Ramos (cell line): Measurements from ENCODE around the gene LRBA.
"Not testable (repeated sequence)": the region's sequence is repeated elsewhere in the genome, so short reads cannot be mapped to it uniquely, and the experiment has no call there.

Experiments
- in situ Hi-C: fragments of 300-500 bp; cut with MboI; formaldehyde crosslinking; loops from one replicate; pipeline ENCODE4 v1.14.3; 2022; ENCODE audit warnings: low sequenced_read_pairs; ENCODE audit not compliant: unreplicated experiment

The LRBA gene

DNA sequence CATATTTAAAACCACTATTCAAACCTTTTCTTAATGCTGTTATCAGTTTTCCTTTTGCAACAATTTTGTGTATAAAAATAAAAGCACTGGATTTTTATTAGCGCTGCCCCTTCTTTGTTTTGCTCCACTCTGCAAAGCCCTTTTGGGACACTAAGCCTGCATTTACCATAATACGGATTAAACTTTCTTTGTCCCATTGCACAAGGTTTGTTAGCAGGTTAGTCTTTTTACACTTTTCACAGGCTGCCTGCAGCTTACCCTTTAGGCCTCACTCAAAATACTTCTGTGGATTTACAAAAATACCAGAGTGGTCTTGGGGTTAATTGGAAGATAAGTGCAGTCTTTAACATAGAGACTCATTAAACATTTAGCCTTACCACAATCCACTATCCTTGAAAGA, 468.8 kb downstream of the LRBA start:
- in situ Hi-C loops, result no loop called here

DNA sequence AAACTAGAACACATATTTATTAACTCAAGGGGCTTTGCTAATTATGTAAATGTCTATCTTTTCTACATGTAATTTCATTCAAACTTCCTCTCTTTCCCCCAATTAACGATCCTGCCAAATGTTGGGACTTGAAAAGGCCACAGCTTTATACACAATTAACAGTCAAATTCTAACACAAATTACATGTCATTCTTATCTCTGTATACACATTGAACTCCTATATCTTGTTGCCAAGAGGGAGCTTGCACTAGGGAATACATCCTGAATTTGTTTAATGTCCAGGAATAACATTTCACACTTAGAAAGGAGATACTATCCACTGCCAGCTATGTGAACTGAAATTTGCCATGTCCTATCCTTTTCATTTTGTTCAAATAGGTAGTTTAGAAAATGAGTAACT, 472.0 kb downstream of the LRBA start:
- in situ Hi-C loops, result no loop called here

DNA sequence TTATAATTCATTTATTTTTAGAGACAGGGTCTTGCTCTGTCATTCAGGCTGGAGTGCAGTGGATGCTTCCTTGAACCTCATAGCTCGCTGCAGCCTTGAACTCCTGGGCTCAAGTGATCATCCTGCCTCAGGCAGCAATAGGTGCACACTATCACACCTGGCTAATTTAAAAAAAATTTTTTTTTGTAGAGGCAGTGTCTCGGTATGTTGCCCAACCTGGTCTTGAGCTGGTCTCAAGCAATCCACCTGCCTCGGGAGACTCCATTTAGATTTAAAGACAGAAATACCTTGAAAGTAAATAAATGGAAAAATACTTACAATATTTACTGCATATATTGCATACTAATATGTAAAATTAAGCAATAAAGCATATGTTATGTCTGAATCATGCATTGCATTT, 473.4 kb downstream of the LRBA start:
- in situ Hi-C loops, result no loop called here

DNA sequence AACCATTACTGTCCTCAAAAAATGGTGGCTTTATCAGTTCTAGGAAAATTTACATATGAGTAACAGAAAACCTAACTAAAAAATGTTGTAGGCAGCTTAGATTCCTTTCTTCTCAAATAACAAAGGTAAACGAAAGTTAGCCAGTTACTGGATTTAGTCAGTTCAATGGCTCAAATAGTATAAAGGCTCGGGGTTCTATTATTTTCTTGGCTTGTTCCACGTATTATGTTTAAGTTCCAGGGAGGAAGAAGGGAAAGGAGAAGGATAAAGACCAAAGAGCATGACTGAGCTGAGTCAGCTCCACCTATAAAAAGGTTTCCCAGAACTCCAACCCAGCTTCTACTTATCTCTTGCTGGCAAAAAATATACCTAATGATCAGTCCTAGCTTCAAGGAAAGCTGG, 474.1 kb downstream of the LRBA start:
- in situ Hi-C loops, result no loop called here

DNA sequence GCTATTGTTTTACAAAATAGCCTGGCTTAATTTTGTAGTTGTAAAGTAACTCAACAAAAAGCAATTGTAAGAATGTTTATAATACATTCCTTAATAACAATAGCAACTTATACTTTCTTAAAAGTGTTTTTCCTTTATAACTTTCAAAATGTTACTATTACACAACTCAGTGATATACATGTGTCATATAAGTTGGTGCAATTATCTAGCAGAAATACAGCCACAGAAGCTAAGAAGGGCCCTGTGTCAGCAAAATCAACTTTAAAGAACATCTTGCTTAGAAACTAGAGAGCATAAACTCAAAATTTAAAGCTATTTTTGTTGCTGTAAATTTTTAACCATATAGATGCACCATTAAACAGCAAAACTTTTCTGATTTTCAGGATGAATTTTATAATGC, 474.5 kb downstream of the LRBA start:
- in situ Hi-C loops, result no loop called here

DNA sequence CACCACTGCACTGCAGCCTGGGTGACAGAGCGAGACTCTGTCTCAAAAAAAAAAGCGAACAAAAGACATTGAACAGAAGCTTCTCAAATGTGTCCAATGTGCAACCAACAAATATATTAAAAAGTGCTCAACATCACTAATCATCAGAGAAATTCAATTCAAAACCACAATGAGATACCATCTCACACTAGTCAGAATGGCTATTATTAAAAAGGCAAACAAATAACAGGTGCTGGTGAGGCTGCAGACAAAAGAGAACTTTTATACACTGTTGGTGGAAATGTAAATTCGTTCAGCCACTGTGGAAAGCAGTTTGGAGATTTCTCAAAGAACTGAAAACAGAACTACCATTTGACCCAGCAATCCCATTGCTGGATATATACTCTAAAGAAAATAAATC, 477.2 kb downstream of the LRBA start:
- in situ Hi-C loops, result not testable (repeated sequence)

DNA sequence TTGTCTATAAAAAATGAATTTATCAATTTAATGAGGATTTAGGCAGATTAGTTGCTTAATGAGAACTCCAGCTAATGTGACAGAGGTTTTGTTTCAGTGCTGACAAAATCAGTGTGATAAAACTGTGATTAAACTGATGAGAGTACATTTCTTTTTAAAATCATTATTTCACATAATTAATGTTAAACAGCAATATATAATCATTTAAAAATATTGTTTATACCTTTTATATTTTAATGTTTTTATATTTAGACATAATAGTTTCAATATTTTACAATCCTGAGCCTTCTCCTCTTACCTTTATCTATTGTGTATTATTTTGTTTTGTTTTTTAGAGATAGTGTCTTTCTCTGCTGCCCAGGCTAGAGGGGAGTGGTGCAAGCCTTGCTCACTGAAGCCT, 480.3 kb downstream of the LRBA start:
- in situ Hi-C loops, result no loop called here

DNA sequence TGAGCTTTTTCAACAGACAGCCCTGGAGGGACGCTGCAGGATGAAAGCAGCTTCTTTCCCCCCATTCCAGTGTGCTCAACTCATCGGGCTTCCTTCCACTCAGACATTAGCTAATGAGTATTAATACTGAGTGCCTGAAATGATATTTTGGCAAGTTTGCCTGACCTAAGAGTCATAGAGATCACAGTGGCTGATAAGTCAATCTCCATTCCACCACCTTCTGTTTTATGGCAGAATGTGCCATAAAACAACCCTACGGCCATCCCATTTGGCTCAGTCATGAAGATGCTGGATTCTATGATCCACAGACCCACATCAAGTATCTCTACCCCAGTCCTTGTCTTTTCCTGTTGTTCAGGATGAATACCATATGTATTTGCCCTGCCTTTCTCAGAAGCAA, 481.4 kb downstream of the LRBA start:
- in situ Hi-C loops, result no loop called here

DNA sequence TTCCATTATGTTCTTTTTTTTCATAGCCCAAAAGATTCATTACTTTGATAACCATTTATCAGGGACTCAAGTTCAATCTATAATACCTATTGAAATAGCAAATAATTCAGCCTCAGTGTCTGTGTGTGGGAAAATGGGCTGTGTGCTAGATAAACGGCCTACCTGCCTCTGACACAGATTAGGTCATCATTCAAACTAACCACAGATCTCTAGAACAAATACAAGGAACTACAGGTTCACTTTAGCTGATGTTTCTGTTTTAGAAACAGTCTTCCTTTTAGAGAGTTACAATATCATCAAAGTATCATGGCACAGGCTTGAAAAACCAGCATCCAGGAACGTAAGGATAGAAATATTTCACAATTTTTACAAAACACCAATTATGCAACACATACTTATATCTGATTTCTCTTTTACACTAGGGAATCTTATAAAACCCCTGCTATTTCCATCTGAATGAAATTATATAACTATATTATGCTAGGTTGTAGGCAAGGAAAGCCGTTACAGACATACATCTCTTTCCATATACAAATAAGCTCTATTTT, 489.7 kb downstream of the LRBA start:
- in situ Hi-C loops, result no loop called here

DNA sequence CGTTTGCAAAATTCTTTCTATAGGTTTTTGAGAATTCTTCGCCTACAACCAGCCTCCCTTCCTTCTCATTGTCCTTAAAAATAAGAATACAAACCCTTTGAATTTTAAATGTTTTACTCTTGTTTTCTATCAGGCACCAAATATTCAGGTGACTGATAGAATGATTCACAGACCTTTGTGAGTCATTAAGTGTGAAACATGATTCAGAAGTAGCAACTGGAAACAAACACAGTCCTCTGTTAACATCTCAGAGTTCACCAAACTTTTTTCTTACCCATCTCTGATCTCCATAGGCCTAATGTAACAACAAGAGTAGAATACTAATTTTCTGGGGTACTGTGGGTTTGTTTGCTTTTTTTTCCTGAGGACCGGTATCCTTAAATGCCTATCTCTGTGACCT, 496.5 kb downstream of the LRBA start:
- in situ Hi-C loops, result no loop called here

DNA sequence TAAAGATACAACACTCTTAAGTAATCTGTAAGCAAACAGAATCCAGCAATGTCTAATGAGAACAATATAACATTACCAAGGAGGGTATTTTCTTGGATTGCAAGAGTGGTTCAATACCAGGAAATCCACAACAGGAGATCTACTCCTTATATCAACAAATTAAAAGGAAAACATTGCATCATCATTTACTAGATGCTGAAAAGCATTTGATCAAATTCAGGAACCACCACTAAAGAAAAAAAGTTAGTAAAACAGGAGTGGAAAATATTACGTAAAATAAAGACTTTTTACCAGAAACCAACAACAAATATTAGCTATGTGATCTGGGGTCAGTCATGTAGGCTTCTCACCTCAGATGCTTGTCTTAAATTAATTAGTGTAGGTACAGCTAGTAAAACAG, 499.9 kb downstream of the LRBA start:
- in situ Hi-C loops, result no loop called here

DNA sequence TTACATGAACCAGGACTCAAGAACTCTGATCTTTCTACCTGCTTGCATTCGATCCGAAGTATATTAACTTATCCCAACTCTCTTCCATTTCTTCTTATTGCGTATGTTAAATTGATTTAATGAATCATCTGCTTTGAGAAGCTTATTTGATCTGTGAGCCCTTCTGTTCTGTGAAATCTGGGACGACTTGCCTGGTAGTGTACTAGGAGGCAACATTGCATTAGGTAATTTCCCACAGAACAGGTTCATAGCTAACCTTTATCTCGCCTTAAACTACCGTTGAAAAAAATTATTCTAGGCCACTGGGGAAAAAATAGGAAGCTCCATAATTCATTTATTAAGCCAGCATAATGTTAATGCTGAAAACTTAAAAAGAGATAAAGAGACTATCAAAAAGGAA, 500.4 kb downstream of the LRBA start:
- in situ Hi-C loops, result no loop called here

DNA sequence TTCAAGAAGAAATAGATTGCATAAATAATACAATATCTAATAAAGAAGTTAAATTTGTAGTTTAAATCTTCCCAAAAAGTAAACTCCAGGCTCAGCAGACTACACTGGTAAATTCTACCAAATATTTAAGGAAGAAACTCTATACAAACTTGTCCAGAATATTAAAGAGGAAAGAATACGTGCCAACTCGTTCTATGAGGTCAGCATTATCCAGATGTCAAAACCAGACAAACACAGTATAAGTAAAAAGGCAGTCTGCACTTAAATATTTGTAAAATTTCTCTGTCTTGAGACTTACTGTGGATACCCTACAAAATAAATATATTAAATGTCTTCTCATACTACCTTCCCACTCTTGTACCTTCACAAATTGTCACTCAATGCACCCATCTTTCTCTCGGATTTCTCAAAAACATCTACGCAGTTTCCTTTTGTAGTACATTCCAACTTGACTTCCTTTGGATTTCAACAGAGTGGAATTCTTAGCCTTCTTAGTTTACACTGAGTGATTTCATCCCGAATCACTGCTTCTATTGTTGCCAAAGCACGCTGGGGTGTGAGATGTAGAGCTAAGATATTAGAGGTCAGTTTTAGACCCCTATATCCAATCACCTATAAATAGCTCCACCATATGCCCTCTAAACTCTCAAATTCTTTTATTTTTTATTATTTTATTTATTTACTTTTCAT, 504.8 kb downstream of the LRBA start:
- in situ Hi-C loops, result no loop called here

DNA sequence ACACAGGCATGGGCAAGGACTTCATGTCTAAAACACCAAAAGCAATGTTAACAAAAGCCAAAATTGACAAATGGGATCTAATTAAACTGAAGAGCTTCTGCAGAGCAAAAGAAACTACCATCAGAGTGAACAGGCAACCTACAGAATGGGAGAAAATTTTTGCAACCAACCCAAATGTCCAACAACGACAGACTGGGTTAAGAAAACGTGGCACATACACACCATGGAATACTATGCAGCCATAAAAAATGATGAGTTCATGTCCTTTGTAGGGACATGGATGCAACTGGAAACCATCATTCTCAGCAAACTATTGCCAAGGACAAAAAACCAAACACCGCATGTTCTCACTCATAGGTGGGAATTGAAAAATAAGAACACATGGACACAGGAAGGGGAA, 507.4 kb downstream of the LRBA start:
- in situ Hi-C loops, result not testable (repeated sequence)

DNA sequence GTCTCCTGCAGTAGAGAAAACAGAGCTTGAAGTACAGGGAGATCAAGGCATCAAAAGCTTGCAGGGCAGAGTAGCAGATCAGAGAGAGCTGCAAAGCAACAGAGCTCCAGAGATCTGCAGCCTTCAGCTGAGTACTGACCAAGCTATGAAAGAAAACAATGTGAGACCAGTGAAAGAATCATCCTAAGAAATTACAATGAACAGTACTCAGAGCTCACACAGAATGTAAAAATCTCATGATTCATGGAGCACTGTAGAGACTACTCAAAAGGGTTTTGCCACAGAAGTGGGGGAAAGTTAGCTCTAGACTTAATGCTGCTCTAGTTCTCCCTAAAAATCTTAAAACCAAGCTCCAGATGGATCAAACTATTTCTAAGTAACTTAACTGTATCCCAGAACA, 513.1 kb downstream of the LRBA start:
- in situ Hi-C loops, result no loop called here

DNA sequence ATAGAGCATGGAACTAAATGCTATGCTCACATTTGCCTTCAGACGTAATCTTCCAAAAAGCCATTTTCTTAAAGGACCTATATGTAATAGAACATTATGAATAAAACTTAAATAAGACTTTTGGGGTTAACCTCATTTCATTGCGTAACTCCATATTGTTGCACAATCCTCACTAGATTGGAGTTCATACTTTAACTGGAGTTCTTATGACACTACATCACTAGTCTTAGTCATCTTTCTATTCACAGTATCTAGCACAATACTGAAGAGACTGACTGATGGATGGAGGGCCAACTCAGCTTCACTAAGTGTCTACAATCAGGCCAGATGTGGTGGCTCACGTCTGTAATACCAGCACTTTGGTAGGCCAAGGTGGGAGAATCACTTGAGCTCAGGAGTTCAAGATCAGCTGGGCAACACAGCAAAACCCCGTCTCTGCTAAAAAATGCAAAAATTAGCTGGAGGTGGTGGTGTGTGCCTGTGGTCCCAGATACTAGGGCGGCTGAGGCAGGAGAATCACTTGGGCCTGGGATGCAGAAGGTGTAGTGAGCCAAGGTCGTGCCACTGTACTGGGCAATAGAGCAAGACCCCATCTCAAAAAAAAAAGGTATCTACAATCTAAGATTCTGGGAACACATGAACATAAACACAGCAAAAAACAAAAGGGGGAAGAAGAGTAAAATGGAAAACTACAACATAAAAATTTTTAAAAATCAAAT, 513.9 kb downstream of the LRBA start:
- in situ Hi-C loops, result no loop called here

DNA sequence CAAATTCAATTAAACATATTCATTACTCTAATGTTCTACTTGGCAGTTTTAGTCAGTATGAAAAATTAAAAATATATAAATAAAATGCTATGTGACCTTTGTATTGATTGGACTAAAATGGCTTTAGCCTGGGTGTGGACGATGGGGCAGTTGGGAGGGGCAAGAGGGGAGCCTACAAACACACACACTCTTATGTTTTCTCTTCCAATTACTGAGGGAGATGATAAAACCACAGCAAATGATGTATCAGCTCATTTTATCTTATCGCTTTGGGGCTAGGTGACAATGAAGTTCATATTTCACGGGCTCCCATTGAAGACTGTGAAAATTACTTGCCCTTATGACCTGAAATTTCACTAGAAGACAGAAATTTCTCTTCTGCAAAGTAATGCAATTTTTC, 517.5 kb downstream of the LRBA start:
- in situ Hi-C loops, result no loop called here

DNA sequence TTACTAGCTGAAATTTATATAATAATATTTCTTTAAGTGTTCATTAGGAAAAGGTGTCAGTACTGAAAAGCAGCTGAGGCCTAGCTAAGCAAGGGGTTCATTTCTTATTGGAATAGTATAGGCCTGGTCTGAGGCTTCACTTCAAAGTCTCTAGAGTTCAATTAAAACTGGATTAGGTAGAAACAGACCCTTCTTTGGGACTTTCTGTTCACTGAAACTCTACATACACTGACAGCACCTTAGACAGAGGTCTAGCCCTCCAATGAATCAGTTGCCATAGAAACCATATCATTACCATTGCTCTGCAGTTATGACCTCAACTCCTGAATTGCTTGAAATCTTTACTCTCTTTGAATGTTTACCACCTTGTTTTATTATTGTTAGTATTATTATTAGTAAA, 519.5 kb downstream of the LRBA start:
- in situ Hi-C loops, result no loop called here

DNA sequence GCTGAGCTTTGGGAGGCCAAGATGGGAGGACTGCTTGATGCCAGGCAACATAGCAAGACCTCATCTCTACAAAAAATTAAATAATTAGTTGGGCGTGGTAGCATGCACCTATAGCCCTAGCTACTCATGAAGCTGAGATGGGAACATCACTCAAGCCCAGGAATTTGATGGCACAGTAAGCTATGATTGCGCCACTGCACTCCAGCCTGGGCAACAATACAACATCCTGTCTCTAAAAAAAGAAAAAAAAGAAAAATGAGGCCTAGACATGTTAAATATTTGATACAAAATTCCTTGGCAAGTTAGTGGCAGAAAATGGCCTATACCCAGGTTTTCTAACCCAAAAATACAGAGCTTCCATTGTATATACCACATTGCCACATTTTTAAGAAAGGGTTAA, 521.2 kb downstream of the LRBA start:
- in situ Hi-C loops, result no loop called here

DNA sequence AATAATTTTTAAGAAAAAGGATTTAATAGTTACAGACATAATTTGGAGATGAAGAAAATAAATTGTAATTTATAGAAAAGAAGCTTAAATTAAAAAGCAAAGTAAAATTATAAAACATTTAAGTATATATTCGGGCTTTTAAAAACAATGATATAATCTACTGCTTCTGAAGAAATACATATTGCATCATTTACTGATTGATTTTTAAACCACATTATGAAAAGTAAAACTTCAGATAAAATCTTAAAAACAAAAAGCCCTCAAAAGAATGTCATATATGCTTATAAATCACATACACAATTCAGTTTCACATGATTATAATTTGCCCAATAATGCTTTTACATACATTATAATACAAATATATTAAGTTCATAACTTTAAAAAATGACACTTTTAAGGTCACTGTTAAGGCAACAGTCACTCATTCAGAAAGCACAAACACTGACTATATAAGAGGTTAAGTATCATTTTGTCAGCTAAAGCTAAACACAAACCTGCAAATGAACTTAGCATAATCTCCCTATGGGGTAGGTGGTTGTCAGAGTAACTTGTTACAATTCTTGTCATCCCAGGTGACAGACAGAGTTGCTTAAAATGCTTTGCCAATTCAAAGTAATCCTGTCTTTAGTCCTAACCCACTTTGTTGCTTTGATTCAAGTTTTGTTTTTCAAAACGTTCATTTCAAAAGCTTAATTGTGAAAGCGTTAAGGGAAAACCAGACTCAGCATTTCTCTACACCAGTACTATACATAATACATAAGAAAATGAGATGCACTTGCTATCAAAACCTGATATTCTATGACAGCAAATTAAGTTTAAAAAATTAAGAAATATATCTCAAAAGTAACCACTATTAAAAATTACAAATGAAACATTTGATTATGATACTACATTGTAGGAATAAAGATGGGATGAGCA, 523.7 kb downstream of the LRBA start:
- in situ Hi-C loops, result no loop called here

DNA sequence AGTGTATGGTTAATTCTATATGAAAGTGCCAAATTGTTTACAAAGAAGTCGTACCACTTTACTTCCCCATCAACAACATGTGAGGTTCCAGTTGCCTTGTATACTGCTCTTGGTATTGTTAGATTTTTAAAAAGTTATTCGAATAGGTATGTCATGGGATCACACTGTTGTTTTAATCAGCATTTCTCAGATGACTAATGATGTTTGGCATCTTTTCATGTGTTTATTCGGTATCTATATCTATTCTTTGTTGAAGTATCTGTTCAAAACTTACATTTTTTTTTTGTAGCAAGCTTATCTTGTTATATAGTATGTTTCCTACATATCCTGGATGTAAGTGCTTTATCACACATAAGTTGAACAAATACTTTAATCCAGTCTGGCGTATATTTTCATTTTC, 532.5 kb downstream of the LRBA start:
- in situ Hi-C loops, result no loop called here
